Stimulated activated naive CD8-positive, alpha-beta T cell treated with anti-CD3 and anti-CD28 coated beads, Interleukin-15, amount 100 ng/mL, for 72 hours (primary cell): ENCODE measurements around the gene GATA3.

ENCODE experiments used
- ATAC-seq: fragments of 150-1000 bp; cut with Tn5 transposase; 2 replicates; pipeline ENCODE4 v1.10.0; 2021; ENCODE audit warnings: mild to moderate bottlenecking, moderate library complexity
- DNase-seq, 2 donors: peaks; one replicate each; pipeline ENCODE4 v3.0.0; 2021 to 2022
- H3K27ac Mint-ChIP-seq, 2 donors: one replicate each; pipeline ENCODE4 v1.8.0; 2022; ENCODE audit warnings: mild to moderate bottlenecking in 2 of 2, mixed read lengths in 2 of 2, moderate library complexity in 2 of 2
- H3K27me3 Mint-ChIP-seq: one replicate; pipeline ENCODE4 v1.8.0; 2022; ENCODE audit warnings: mixed read lengths
- H3K4me1 Mint-ChIP-seq: one replicate; pipeline ENCODE4 v1.8.0; 2022; ENCODE audit warnings: mild to moderate bottlenecking, mixed read lengths
- H3K4me3 Mint-ChIP-seq, 2 donors: one replicate each; pipeline ENCODE4 v1.8.0; 2022; ENCODE audit warnings: mild to moderate bottlenecking in 2 of 2, mixed read lengths in 2 of 2, moderate library complexity in 1 of 2
- H3K9me3 Mint-ChIP-seq, 2 donors: one replicate each; pipeline ENCODE4 v1.8.0; 2022; ENCODE audit warnings: mixed read lengths in 2 of 2

Gene GATA3

GRCh38 chr10:8044908-8045725 is 9.4 kb upstream of the GATA3 start:
- Mint-ChIP-seq H3K27me3 (peaks cover 98% of the 10 kb centered on the region), H3K4me1 (peaks cover 87% of the 10 kb centered on the region), H3K4me3 (peak overlapping the region; percentile 74 to 77), H3K27ac (no peak overlapping the region), H3K9me3 (no peaks in the 10 kb centered on the region)
- peak; percentile 22 to 23 for DNase-seq
- peak; percentile 31 for ATAC-seq

- peak overlapping the region in 1 of 2 donors; percentile 43 for H3K27ac Mint-ChIP-seq
- no peaks in the 10 kb centered on the region for H3K9me3 Mint-ChIP-seq
- peak overlapping the region; percentile 74 to 77 for H3K4me3 Mint-ChIP-seq
- no peak for DNase-seq
- ATAC-seq: no peak
- peaks cover 98% of the 10 kb centered on the region for H3K27me3 Mint-ChIP-seq
- H3K4me1 Mint-ChIP-seq: peaks cover 95% of the 10 kb centered on the region
Measured at GRCh38 chr10:8045726-8046494, 8.6 kb upstream of the GATA3 start.

- H3K4me3 Mint-ChIP-seq: peak overlapping the region in 1 of 2 donors; percentile 83
- peak; percentile 11 to 22 for DNase-seq
- H3K4me1 Mint-ChIP-seq: peaks cover 89% of the 10 kb centered on the region
- peak; percentile 5 for ATAC-seq
- no peak overlapping the region for H3K27ac Mint-ChIP-seq
- no peaks in the 10 kb centered on the region for H3K9me3 Mint-ChIP-seq
- peaks cover 94% of the 10 kb centered on the region for H3K27me3 Mint-ChIP-seq
Measured at GRCh38 chr10:8047452-8048280, 6.8 kb upstream of the GATA3 start.

GRCh38 chr10:8048281-8049008 is 6.0 kb upstream of the GATA3 start:
- peak; percentile 45 to 62 for DNase-seq
- no peaks in the 10 kb centered on the region for H3K9me3 Mint-ChIP-seq
- H3K27me3 Mint-ChIP-seq: peaks cover 94% of the 10 kb centered on the region
- ATAC-seq: peak; percentile 34
- H3K4me3 Mint-ChIP-seq: peak overlapping the region; percentile 80 to 83
- peaks cover 89% of the 10 kb centered on the region for H3K4me1 Mint-ChIP-seq
- H3K27ac Mint-ChIP-seq: no peak overlapping the region

- Mint-ChIP-seq H3K27me3 (peaks cover 86% of the 10 kb centered on the region), H3K27ac (no peak overlapping the region), H3K9me3 (no peaks in the 10 kb centered on the region), H3K4me1 (peaks cover 87% of the 10 kb centered on the region), H3K4me3 (peak overlapping the region; percentile 80 to 89)
- ATAC-seq: no peak
- DNase-seq: peak; percentile 38 to 43
Measured at GRCh38 chr10:8049045-8049864, 5.2 kb upstream of the GATA3 start.

GRCh38 chr10:8049865-8050555 is 4.5 kb upstream of the GATA3 start:
- peaks cover 79% of the 10 kb centered on the region for H3K27me3 Mint-ChIP-seq
- no peak overlapping the region for H3K27ac Mint-ChIP-seq
- no peaks in the 10 kb centered on the region for H3K9me3 Mint-ChIP-seq

GRCh38 chr10:8050556-8051108 is 3.9 kb upstream of the GATA3 start:
- DNase-seq (peak; percentile 32 to 38), ATAC-seq (no peak)
- H3K9me3 Mint-ChIP-seq: no peaks in the 10 kb centered on the region
- H3K27me3 Mint-ChIP-seq: peaks cover 72% of the 10 kb centered on the region
- peak overlapping the region; percentile 82 to 89 for H3K4me3 Mint-ChIP-seq
- H3K27ac Mint-ChIP-seq: peak overlapping the region in 1 of 2 donors; percentile 67
- H3K4me1 Mint-ChIP-seq: peaks cover 75% of the 10 kb centered on the region

More at GRCh38 chr10:8049865-8050555, 4.5 kb upstream of the GATA3 start:
- peak overlapping the region; percentile 82 to 89 for H3K4me3 Mint-ChIP-seq
- peaks cover 81% of the 10 kb centered on the region for H3K4me1 Mint-ChIP-seq
- DNase-seq (peak; percentile 18 to 42), ATAC-seq (no peak)

GRCh38 chr10:8051109-8051821 is 3.2 kb upstream of the GATA3 start:
- ATAC-seq: no peak
- Mint-ChIP-seq H3K27ac (no peak overlapping the region), H3K4me1 (peaks cover 68% of the 10 kb centered on the region), H3K9me3 (no peaks in the 10 kb centered on the region), H3K4me3 (peak overlapping the region; percentile 82 to 89), H3K27me3 (peaks cover 66% of the 10 kb centered on the region)
- peak; percentile 18 to 33 for DNase-seq

- Mint-ChIP-seq H3K4me3 (peak overlapping the region; percentile 81 to 96), H3K27me3 (peaks cover 60% of the 10 kb centered on the region), H3K27ac (no peak overlapping the region), H3K4me1 (peaks cover 63% of the 10 kb centered on the region), H3K9me3 (no peaks in the 10 kb centered on the region)
- no peak for ATAC-seq
- peak; percentile 13 to 17 for DNase-seq
Measured at GRCh38 chr10:8051851-8052257, 2.6 kb upstream of the GATA3 start.

- no peak overlapping the region for H3K27ac Mint-ChIP-seq
Measured at GRCh38 chr10:8052341-8052955, 2.0 kb upstream of the GATA3 start.

GRCh38 chr10:8052956-8053445 is 1.5 kb upstream of the GATA3 start:
- H3K27me3 Mint-ChIP-seq: peaks cover 49% of the 10 kb centered on the region
- peaks cover 60% of the 10 kb centered on the region for H3K4me1 Mint-ChIP-seq
- no peak for DNase-seq
- H3K4me3 Mint-ChIP-seq: peak overlapping the region; percentile 90 to 96
- ATAC-seq: no peak
- H3K9me3 Mint-ChIP-seq: no peaks in the 10 kb centered on the region
- no peak overlapping the region for H3K27ac Mint-ChIP-seq

More at GRCh38 chr10:8052341-8052955, 2.0 kb upstream of the GATA3 start:
- no peak for ATAC-seq
- Mint-ChIP-seq H3K4me1 (peaks cover 60% of the 10 kb centered on the region), H3K4me3 (peak overlapping the region; percentile 81 to 96), H3K9me3 (no peaks in the 10 kb centered on the region), H3K27me3 (peaks cover 54% of the 10 kb centered on the region)
- peak; percentile 34 to 41 for DNase-seq
